NCI-H146 treated with DMSO at 0.1 percent for 48 hours (cell line): ENCODE data around the gene LHFPL2.
"Not testable (repeated sequence)": the region's sequence is repeated elsewhere in the genome, so short reads cannot be mapped to it uniquely, and the experiment has no call there.

Experiments
- DNase-seq: peaks from one replicate; lab custom pipeline; 2025; ENCODE audit not compliant: unreplicated experiment; lab: John Stamatoyannopoulos, UW

LHFPL2 gene

DNA sequence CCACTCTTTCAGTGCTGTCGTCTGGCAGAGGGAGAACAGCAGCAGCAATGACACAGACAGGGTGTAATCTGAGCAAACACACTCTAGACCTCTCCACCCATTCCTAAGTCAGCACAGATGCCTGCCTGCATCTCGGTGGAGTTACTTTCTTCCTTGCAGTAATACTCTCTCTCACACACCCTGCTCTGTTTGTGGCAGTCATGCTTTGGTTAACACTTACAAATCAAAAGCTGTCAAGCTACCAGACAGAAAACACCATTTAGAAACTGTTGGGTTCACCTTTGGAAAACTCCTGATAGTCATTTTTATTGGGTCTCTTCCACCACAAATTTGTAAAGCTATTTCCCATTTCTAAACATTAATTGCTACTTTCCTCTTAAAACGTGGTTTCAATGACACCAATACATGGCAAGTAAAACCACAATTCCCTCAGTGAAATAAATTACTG lies 27.3 kb downstream of the LHFPL2 start:
- DNase-seq: no peak

DNA sequence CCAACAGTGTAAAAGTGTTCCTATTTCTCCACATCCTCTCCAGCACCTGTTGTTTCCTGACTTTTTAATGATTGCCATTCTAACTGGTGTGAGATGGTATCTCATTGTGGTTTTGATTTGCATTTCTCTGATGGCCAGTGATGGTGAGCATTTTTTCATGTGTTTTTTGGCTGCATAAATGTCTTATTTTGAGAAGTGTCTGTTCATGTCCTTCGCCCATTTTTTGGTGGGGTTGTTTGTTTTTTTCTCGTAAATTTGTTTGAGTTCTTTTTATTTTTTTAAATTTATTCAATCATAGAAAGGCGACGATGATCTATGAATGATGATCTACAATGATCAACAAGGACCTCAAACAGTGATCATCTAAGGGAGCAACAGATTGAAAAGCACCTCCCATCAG lies 28.5 kb downstream of the LHFPL2 start:
- DNase-seq: not testable (repeated sequence)

- DNase-seq: no peak
Measured at GRCh38 chr5:78618303-78618702, 30.3 kb downstream of the LHFPL2 start.

GRCh38 chr5:78615697-78616096 lies 32.9 kb downstream of the LHFPL2 start:
- no peak for DNase-seq

DNA sequence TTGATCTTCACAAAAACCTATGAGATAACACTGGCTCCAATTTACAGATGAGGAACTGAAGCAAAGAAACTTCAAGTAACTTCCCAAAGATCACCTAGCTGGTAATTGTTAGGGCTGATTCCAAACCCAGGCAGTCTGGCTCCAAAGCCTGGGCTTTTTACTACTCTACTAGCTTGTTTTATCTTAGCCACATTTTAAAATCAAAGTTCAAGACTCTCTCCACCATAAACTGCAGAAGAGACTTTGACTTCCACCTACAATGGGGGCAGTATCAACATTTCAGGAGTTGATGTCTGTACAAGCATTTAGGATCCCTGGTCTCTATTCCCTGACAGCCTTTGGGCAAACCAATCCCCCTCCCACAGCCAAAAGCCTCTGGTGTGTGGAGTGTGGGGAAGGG lies 33.8 kb downstream of the LHFPL2 start:
- DNase-seq: no peak

- DNase-seq: no peak
Measured at GRCh38 chr5:78613756-78614155, 34.8 kb downstream of the LHFPL2 start.

DNA sequence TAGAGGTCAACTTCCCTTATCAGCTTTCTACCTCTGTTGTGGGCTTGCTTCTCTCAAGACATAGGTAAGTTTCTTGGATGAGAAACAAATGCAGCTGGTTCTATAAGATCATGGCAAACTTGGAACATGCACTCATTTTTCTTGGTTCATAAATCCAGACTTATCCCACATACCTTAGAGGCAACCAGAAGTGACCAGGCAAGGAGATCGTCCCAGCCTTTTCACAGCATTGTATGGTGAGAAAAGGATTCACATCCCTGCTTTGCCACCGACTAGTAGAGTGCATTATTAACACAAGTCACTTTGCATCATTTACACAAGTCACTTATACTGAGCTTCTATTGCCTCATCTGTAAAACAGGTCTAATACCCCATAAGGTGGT lies 35.4 kb downstream of the LHFPL2 start:
- no peak for DNase-seq

DNA sequence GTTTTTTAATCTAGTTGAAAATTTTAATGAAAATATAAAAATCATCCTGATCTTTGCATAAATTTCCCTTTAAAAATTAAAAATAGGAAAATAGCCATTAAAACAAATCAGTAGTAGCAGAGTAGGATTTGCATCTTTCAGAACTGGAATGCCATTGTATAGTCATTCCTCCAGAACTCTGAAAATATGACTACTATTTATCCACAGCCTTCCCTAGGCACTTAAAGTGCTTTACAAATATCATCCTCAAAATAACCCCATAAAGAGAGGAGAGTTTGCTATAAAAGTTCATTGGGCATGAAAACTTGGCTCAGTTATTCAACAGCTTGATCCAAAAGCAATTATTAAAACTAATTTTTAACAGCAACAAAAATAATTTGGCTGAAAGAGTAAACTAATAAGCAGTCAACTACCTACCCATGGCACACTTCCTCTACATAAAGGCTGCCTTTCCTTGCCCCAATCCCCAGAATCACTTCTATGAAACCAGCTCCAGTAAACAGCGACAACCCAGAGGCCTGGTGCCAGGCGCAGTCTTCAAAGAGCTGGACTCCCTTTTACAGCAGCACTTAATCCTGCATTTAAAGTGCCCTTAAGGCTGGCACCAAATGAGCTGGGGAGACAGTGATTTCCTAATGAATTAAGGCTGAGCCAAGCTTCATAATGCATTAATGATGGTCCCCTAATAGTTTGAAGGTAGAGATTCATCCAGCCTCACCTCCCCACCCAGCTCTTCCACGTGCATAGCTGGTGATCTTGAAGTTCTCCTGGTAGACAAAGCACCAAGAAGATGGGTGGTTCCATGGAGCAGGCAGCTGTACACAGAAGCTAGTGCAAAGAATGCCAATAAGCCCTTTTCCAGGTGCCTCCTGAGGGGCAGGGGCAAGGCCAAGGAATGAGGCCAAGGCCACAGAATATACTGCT lies 36.1 kb downstream of the LHFPL2 start:
- no peak for DNase-seq

DNA sequence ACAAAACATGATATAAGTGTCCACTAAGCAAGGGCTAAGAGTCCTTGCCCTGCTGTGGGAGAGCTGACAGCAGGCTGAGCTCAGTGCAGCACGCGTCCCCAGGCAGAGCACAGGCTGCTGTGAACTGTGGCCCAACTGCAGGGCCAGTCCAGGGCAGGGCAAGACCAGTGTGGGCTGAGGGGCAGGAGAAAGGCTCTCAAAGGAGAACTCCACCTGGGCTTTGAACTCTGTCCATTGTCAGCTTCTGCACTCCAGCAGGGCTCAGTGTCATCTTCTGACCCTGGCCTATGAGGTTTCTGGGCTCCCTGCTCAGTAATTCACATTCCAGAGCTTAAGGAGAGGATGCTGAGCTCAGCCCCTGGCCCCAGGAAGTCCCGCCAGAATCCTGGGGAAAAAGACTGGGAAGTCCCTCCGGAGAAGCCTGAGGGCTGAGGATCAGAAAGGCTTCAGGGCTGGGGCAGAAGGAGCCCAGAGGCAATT lies 37.4 kb downstream of the LHFPL2 start:
- no peak for DNase-seq

- no peak for DNase-seq
Measured at GRCh38 chr5:78610636-78611035, 37.9 kb downstream of the LHFPL2 start.

- DNase-seq: no peak
Measured at GRCh38 chr5:78610163-78610583, 38.4 kb downstream of the LHFPL2 start.

DNA sequence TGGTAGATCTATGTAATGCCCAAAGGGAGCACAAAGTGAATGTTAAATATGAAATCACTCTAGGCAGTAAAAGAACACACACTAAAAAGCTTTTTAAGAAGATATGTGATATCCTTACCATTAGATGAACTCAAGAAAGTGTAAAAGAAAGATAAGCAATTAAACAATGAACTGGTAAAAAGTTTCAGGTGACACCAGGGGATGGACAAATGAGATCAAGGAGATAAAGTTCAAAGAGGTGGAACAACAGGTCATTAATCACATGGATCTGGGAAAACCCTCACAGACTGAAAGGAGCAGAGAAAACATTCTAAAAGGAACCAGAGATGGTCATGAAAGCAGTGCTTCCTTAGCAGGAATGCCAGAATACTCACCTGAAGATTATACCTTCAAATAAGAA lies 40.7 kb downstream of the LHFPL2 start:
- no peak for DNase-seq

DNA sequence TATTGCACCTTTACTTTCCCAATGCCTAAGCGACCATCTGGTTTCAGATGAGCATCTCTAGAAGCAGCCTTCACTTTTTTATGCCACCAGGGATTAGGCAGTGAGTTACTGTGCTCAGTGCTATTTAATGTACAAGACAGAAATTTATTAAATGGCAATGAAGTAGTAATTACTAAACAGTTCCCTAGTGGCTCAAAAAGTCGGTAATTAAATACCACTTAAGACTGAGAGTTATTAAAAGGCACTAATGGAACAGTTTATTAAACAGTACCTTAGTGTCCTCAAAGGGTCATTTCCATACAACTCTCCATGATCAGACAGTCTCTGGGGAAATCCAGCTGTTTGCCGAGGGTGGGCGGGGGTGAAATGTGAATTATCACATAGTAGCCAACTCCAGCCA lies 42.3 kb downstream of the LHFPL2 start:
- DNase-seq: no peak

DNA sequence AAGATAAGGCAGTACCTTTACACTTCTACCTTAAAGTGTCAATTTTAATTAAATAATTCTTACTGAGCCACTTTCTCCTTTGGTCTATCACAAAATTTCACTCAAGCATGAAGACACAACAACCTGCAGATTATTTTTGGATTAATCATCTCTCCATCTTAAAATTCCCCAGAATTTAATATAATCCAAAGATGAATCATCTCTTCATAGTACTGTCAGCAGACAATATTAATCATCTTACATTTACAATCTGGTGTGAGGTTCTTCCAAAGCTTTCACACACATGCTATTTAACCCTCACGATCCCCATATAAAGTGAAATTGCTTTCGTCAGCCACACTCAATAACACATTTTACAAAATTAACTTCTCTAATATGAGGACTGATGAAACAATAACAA lies 43.0 kb downstream of the LHFPL2 start:
- no peak for DNase-seq

DNA sequence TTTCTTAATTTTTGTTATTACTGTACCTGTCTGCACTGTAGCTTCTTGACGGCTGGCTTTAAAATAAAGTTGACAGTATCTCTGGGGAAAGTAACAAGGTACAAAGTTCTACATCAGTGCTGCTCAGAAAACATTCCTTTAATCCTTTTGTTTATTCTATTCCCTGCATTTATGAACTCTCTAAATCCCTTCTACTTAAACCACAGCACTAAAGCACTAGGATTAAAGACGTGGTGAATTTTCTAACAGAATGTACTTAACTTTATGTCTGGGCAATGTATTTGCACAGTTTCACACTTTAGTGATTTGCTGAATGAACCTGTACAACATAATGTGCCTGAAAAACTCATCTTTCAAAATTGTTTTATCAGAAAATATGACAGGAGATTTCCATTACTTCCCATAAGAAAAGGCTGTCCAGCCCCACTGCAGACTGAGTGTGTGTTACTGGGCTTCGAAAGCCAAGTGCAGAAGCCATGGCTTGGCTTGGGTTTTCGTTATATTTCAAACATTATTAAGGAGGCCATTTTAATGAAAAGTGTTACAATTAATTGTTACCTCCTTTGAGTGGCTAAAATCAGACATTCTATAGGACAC lies 43.8 kb downstream of the LHFPL2 start:
- no peak for DNase-seq

DNA sequence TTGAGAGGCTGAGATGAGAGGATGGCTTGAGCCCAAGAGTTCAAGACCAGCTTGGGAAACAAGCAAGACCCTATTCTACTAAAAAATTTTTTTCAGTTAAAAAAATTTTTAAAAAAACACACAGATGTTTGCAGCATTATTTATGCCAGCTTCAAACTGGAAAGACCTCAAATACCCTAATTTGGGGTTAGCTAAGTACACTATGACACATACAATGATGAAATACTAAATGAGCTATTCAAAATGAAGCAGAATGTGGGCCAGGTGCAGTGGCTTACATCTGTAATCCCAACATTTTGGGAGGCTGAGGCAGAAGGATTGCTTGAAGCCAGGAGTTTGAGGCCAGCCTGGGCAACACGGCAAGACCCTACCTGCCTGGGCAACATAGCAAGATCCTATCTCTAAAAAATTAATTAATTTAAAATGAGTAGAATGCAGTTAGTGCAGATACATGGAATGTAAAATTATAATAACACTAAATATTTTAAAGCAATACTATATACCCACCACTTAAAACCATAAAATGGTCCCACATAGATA lies 44.9 kb downstream of the LHFPL2 start:
- no peak for DNase-seq

- DNase-seq: no peak
Measured at GRCh38 chr5:78602400-78602799, 46.2 kb downstream of the LHFPL2 start.

GRCh38 chr5:78601559-78602314 lies 46.8 kb downstream of the LHFPL2 start:
- no peak for DNase-seq

DNA sequence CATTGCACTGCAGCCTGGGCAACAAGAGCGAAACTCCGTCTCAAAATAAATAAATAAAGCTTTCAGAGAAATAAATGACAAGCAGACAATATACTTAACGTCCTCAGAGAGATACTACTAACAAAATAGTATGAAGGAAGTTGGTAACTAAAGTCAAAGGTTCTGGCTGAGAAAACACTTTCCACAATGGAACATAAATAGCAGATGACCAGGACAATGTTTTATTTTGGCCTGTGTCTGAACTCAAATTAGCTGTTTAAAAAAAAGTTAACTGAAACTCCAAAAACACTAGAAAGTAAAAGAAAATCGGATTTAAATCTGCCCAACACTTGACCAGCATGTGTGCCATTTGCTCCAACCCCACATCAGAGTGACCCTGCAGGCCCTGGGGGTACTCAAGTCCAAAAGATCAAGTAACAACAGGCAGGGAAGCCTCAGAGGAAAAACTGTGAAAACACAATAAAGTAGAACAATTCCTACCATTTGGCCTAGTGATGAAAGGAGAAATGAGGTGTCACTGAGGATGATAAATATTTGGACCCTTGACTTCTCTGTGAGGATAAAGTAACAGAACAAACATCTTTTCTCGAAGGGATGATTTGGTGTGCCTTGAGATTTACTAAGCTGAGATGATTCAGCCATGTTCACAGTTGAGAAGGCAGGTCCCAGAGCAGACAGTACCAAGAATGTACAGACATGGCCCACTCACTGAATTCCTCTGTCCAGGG lies 47.7 kb downstream of the LHFPL2 start:
- no peak for DNase-seq

- DNase-seq: no peak
Measured at GRCh38 chr5:78598973-78599372, 49.6 kb downstream of the LHFPL2 start.

- no peak for DNase-seq
Measured at GRCh38 chr5:78597974-78598371, 50.6 kb downstream of the LHFPL2 start.
